ENCODE data around the gene EIF2S1. TPM values are rescaled to one million over a fixed set of nuclear protein-coding genes. Genes with fewer than 3 reads are reported as not detected.
"Not testable (repeated sequence)": the region's sequence is repeated elsewhere in the genome, so short reads cannot be mapped to it uniquely, and the experiment has no call there.

EIF2S1 gene
- 259 and 294 TPM in 2 replicates for total RNA-seq (2012; rRNA removed)

DNA sequence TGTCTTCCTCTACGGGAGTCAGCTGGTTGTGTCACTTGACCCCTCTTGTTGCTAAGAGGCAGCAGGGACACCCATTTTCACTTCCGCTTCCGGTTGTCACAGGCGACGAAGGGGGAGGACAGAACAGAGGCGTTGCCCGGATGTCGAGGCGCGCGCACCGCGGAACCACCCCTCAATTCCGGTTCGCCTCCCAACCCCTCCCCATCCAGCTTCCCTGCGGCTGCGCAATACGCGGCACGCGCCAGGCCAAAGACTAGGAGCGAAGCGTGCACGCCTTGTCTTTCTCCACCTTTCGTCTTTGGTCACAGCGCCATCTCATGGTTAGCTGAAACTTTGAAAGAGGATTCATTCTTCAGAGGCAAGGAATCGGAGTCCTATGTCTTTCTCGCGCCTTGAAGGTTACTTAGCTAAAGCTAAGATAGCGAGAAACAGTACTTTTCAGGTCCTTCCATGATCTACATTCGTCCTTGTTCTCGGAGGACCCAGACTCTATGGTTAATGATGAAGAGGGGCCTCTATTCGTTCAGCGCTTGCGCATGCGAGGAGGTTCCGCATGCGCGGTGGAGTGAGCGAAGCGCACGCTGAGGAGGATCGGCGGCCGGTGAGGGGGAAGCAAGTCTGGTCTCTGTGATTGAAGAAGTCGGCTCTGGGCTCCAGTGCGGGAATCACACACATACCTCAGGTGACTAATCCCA is at the start of gene EIF2S1, which contains the start of gene ATP6V1D:
Gene EIF2S1 (plus strand): TSS at position 554 of the 695 bp plus-strand sequence. CDS start 4,440 bp downstream, outside the sequence.
Gene ATP6V1D (minus strand): TSS at position 30 of the 695 bp plus-strand sequence. CDS start 106 bp downstream, outside the sequence.
- H3K4me1 ChIP-seq (ENCODE audit: control insufficient read depth, insufficient read depth, low read length): peaks cover 36% of the 10 kb centered on the region
- H3K9me3 ChIP-seq (replicated peaks; ENCODE audit: low read length): no peaks in the 10 kb centered on the region
- no peaks in the 10 kb centered on the region for H3K27me3 ChIP-seq (ENCODE audit: control insufficient read depth, insufficient read depth, low read length)
- H3K4me3 ChIP-seq (ENCODE audit: low read length): peak within 1 kb of the TSS; percentile 83
- peak within 1 kb of the TSS; percentile 91 for H3K4me2 ChIP-seq (ENCODE audit: low read length)
- peaks cover 12% of the 10 kb centered on the region for H3K36me3 ChIP-seq (ENCODE audit: insufficient read depth, low read length)
- H3K9ac ChIP-seq (ENCODE audit: low read depth, low read length): peak within 1 kb of the TSS; percentile 92

DNA sequence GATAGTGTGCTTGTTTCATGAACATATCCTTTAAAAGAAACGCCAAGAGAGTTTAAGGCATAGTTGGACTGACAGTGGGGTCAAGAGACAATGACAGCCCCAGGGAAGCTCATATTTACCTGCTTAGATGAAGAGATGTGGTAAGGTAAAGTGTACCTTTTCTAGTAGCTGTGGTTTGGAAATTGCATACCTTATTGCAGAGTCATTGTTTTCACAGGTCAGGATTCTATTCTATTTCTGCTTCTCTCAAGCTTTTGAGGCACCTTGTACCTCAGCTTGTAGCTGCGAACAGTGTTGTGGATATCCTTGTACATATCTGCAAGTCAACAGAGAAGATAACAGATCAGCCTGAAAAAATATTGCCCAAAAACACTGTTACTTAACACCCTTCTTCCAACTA is 48.3 kb upstream of the EIF2S1 start:
- no peak overlapping the region for H3K4me3 ChIP-seq (ENCODE audit: low read length)
- no peak overlapping the region for H3K4me2 ChIP-seq (ENCODE audit: low read length)
- no peaks in the 10 kb centered on the region for H3K27me3 ChIP-seq (ENCODE audit: control insufficient read depth, insufficient read depth, low read length)
- no peak overlapping the region for H3K9ac ChIP-seq (ENCODE audit: low read depth, low read length)
- H3K4me1 ChIP-seq (ENCODE audit: control insufficient read depth, insufficient read depth, low read length): no peaks in the 10 kb centered on the region
- no peaks in the 10 kb centered on the region for H3K9me3 ChIP-seq (replicated peaks; ENCODE audit: low read length)
- peaks cover 22% of the 10 kb centered on the region for H3K36me3 ChIP-seq (ENCODE audit: insufficient read depth, low read length)

DNA sequence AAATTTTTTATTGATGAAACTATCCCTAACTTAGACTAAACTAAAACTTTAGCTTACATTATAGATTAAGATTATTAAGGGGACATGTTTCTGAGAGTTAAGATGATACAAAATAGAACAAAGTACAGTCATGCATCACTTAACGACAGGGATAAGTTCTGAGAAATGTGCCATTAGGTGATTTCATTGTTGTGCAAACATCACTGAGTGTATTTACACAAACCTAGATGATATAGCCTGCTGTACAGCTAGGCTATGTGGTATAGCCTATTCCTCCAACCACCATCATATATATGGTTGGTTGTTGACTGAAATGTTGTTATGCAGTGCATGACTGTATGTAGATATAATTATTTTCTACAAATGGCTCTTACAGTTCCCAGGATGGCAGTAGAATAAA is 47.0 kb upstream of the EIF2S1 start:
- no peaks in the 10 kb centered on the region for H3K4me1 ChIP-seq (ENCODE audit: control insufficient read depth, insufficient read depth, low read length)
- H3K9ac ChIP-seq (ENCODE audit: low read depth, low read length): no peak overlapping the region
- H3K4me2 ChIP-seq (ENCODE audit: low read length): no peak overlapping the region
- H3K36me3 ChIP-seq (ENCODE audit: insufficient read depth, low read length): peaks cover 30% of the 10 kb centered on the region
- no peaks in the 10 kb centered on the region for H3K27me3 ChIP-seq (ENCODE audit: control insufficient read depth, insufficient read depth, low read length)
- H3K9me3 ChIP-seq (replicated peaks; ENCODE audit: low read length): no peaks in the 10 kb centered on the region
- no peak overlapping the region for H3K4me3 ChIP-seq (ENCODE audit: low read length)

DNA sequence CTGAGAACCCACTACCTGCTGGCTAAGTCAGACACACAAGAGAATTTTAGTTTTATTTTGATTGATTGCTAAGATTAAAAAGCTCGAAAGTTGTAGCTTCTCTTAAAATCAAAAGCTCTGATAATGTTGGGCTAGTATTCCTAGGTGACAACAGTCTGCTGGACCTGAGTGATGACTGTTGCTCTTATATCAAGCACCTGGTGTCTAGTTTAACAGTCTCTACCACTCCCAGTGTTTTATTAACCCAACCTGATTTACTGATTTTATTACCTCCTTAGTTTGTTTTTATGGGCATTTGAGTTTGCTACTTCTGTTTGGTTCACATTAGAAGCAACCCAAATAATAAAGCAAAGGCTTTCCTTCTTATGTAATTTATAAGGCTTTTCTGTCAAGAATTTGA is 42.3 kb upstream of the EIF2S1 start:
- no peaks in the 10 kb centered on the region for H3K4me1 ChIP-seq (ENCODE audit: control insufficient read depth, insufficient read depth, low read length)
- H3K9me3 ChIP-seq (replicated peaks; ENCODE audit: low read length): no peaks in the 10 kb centered on the region
- no peak overlapping the region for H3K4me2 ChIP-seq (ENCODE audit: low read length)
- no peak overlapping the region for H3K9ac ChIP-seq (ENCODE audit: low read depth, low read length)
- no peak overlapping the region for H3K4me3 ChIP-seq (ENCODE audit: low read length)
- no peaks in the 10 kb centered on the region for H3K27me3 ChIP-seq (ENCODE audit: control insufficient read depth, insufficient read depth, low read length)
- H3K36me3 ChIP-seq (ENCODE audit: insufficient read depth, low read length): peaks cover 39% of the 10 kb centered on the region

GRCh38 chr14:67319142-67319541 is 41.0 kb upstream of the EIF2S1 start:
- Histone ChIP-seq H3K9ac (ENCODE audit: low read depth, low read length) (no peak overlapping the region), H3K4me1 (ENCODE audit: control insufficient read depth, insufficient read depth, low read length) (no peaks in the 10 kb centered on the region), H3K36me3 (ENCODE audit: insufficient read depth, low read length) (peaks cover 40% of the 10 kb centered on the region), H3K4me2 (ENCODE audit: low read length) (no peak overlapping the region), H3K4me3 (ENCODE audit: low read length) (no peak overlapping the region), H3K9me3 (replicated peaks; ENCODE audit: low read length) (no peaks in the 10 kb centered on the region), H3K27me3 (ENCODE audit: control insufficient read depth, insufficient read depth, low read length) (no peaks in the 10 kb centered on the region)

GRCh38 chr14:67329666-67330065 is 30.5 kb upstream of the EIF2S1 start:
- H3K9me3 ChIP-seq (replicated peaks; ENCODE audit: low read length): not testable (repeated sequence)

GRCh38 chr14:67331368-67332125 is 28.6 kb upstream of the EIF2S1 start:
- no peak overlapping the region for H3K9ac ChIP-seq (ENCODE audit: low read depth, low read length)
- H3K4me2 ChIP-seq (ENCODE audit: low read length): no peak overlapping the region
- H3K4me1 ChIP-seq (ENCODE audit: control insufficient read depth, insufficient read depth, low read length): no peaks in the 10 kb centered on the region
- no peak overlapping the region for H3K4me3 ChIP-seq (ENCODE audit: low read length)
- H3K9me3 ChIP-seq (replicated peaks; ENCODE audit: low read length): no peaks in the 10 kb centered on the region
- peaks cover 54% of the 10 kb centered on the region for H3K36me3 ChIP-seq (ENCODE audit: insufficient read depth, low read length)
- no peaks in the 10 kb centered on the region for H3K27me3 ChIP-seq (ENCODE audit: control insufficient read depth, insufficient read depth, low read length)

More at GRCh38 chr14:67329666-67330065, 30.5 kb upstream of the EIF2S1 start:
- H3K4me3 ChIP-seq (ENCODE audit: low read length); H3K4me1 ChIP-seq (ENCODE audit: control insufficient read depth, insufficient read depth, low read length); H3K9ac ChIP-seq (ENCODE audit: low read depth, low read length); H3K4me2 ChIP-seq (ENCODE audit: low read length); H3K27me3 ChIP-seq (ENCODE audit: control insufficient read depth, insufficient read depth, low read length): not testable (repeated sequence)
- peaks cover 38% of the 10 kb centered on the region for H3K36me3 ChIP-seq (ENCODE audit: insufficient read depth, low read length)

DNA sequence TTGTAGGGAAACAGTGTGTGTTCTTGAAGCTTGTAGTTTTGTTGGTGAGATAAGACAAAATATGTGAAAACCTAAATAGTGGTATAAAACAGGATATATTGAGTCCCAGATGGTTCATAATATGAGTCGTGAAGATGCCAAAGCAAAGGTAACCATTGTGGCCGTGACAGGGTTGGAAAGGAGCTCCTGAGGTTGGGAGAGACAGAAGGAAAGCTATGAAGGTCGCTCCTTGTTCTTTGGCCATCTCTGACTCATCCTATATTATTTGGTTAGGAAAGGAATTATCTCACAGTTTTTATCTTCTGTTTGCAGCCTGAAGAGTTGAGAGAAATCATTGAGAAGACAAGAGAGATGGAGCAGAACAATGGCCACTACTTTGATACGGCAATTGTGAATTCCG is 27.7 kb upstream of the EIF2S1 start:
- H3K9ac ChIP-seq (ENCODE audit: low read depth, low read length): no peak overlapping the region
- H3K4me3 ChIP-seq (ENCODE audit: low read length): no peak overlapping the region
- peaks cover 63% of the 10 kb centered on the region for H3K36me3 ChIP-seq (ENCODE audit: insufficient read depth, low read length)
- no peaks in the 10 kb centered on the region for H3K27me3 ChIP-seq (ENCODE audit: control insufficient read depth, insufficient read depth, low read length)
- no peak overlapping the region for H3K4me2 ChIP-seq (ENCODE audit: low read length)
- no peaks in the 10 kb centered on the region for H3K9me3 ChIP-seq (replicated peaks; ENCODE audit: low read length)
- H3K4me1 ChIP-seq (ENCODE audit: control insufficient read depth, insufficient read depth, low read length): no peaks in the 10 kb centered on the region

- Histone ChIP-seq H3K36me3 (ENCODE audit: insufficient read depth, low read length) (peaks cover 89% of the 10 kb centered on the region), H3K4me2 (ENCODE audit: low read length) (no peak overlapping the region), H3K4me3 (ENCODE audit: low read length) (no peak overlapping the region), H3K27me3 (ENCODE audit: control insufficient read depth, insufficient read depth, low read length) (no peaks in the 10 kb centered on the region), H3K4me1 (ENCODE audit: control insufficient read depth, insufficient read depth, low read length) (no peaks in the 10 kb centered on the region), H3K9me3 (replicated peaks; ENCODE audit: low read length) (no peaks in the 10 kb centered on the region), H3K9ac (ENCODE audit: low read depth, low read length) (no peak overlapping the region)
These were observed 24.3 kb upstream of the EIF2S1 start for GRCh38 chr14:67335781-67336180.

- H3K4me2 ChIP-seq (ENCODE audit: low read length); H3K27me3 ChIP-seq (ENCODE audit: control insufficient read depth, insufficient read depth, low read length); H3K4me1 ChIP-seq (ENCODE audit: control insufficient read depth, insufficient read depth, low read length); H3K9ac ChIP-seq (ENCODE audit: low read depth, low read length); H3K9me3 ChIP-seq (replicated peaks; ENCODE audit: low read length); H3K4me3 ChIP-seq (ENCODE audit: low read length): not testable (repeated sequence)
- peaks cover 69% of the 10 kb centered on the region for H3K36me3 ChIP-seq (ENCODE audit: insufficient read depth, low read length)
These were observed 18.9 kb upstream of the EIF2S1 start for GRCh38 chr14:67341231-67341630.

DNA sequence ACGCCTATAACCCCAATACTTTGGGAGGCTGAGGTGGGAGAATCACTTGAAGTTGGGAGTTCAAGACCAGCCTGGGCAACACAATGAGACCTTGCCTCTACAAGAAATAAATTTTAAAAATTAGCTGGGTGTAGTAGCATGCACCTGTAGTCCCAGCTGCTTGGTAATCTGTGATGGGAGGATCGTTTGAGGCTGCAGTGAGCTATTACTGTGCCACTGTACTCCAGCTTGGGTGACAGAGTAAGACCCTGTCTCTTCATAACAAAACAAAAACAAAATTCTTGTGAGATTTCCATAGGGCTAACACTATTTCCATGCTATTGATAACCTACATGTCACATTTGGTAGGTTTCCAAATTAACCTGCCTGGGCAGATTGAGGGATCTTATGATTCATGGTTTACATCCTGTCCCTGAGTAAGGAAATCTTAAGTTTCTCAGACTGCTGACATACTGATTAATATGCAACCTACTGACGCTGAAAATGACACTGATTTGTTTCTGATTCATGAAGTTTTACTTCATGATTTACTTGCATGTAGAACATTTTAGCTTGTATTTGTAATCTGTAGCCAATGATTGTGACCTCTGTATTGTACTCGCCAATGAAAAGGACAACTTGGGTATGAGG is 16.4 kb upstream of the EIF2S1 start:
- Histone ChIP-seq H3K9me3 (replicated peaks; ENCODE audit: low read length) (no peaks in the 10 kb centered on the region), H3K4me2 (ENCODE audit: low read length) (no peak overlapping the region), H3K4me1 (ENCODE audit: control insufficient read depth, insufficient read depth, low read length) (no peaks in the 10 kb centered on the region), H3K36me3 (ENCODE audit: insufficient read depth, low read length) (peaks cover 64% of the 10 kb centered on the region), H3K27me3 (ENCODE audit: control insufficient read depth, insufficient read depth, low read length) (no peaks in the 10 kb centered on the region), H3K9ac (ENCODE audit: low read depth, low read length) (no peak overlapping the region), H3K4me3 (ENCODE audit: low read length) (no peak overlapping the region)
